GM12892 (cell line): ENCODE measurements around the gene CEMIP2.

ENCODE experiments used
- POLR2A ChIP-seq: IDR thresholded peaks from 2 replicates; pipeline ENCODE4 v1.6.1; 2011; ENCODE audit warnings: low read depth, low read length, control low read depth
- POLR2AphosphoS5 ChIP-seq: IDR thresholded peaks from 2 replicates; pipeline ENCODE4 v1.6.1; 2011; ENCODE audit warnings: low read depth, low read length, control low read depth
- TAF1 ChIP-seq: IDR thresholded peaks from 2 replicates; pipeline ENCODE4 v1.6.1; 2011; ENCODE audit warnings: low read depth, mild to moderate bottlenecking, control low read depth, low read length, borderline replicate concordance

- TF ChIP-seq POLR2A, result no peak
- no peak for TF ChIP-seq POLR2AphosphoS5
- no peak for TF ChIP-seq TAF1
These were observed 41.6 kb downstream of the CEMIP2 start for GRCh38 chr9:71726723-71727122.
